Activated CD4-positive, alpha-beta T cell treated with anti-CD3 and anti-CD28 coated beads for 24 hours (primary cell): ENCODE results near the gene EPSTI1.
"Not testable (repeated sequence)": the region's sequence is repeated elsewhere in the genome, so short reads cannot be mapped to it uniquely, and the experiment has no call there.

ENCODE experiments used
- DNase-seq, 2 donors: peaks; one replicate each; pipeline ENCODE4 v3.0.0-alpha.2; 2020; ENCODE audit warnings: low read depth in 2 of 2

The EPSTI1 gene, protein sequence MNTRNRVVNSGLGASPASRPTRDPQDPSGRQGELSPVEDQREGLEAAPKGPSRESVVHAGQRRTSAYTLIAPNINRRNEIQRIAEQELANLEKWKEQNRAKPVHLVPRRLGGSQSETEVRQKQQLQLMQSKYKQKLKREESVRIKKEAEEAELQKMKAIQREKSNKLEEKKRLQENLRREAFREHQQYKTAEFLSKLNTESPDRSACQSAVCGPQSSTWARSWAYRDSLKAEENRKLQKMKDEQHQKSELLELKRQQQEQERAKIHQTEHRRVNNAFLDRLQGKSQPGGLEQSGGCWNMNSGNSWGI

DNA sequence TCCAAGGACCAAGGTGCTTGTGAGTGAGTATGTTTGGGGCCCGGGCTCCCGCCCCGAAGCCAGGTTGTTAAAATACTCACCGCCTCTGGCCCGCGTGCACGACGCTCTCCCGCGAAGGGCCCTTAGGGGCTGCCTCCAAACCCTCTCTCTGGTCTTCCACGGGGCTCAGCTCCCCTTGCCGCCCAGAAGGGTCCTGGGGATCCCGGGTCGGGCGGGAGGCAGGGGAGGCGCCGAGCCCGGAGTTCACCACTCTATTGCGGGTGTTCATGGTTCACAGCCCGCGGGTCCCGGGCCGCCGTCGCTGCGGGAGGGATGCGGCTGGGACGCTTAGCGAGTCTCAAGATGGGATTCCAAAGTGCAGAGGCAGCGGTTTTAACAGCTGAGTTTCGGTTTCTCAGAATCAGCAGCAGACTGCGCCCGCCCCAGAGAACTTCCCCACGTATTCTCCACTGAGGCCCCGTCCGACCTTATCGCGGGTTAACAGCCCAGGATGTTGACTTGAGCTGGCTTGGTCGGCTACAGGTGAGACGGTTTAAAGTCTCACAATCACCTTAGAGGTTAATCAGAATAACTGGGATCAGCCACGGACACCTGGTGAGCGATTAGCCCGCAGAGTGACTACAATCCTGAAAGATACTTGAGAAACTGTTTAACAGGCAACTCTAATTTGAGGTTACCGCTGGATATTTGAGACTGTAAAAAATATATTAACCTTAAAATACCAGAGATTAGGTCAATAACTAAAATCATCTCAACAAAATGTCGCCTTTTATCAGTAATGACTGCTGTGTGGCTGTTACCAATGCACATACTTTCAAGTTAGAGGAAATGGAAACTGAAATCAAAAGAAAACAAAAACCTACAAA, at the start of gene EPSTI1:
EPSTI1 (minus strand) TSS at position 344 of the 866 bp plus-strand sequence; CDS start at position 268, 76 bp downstream.
- DNase-seq = peak; percentile 55 to 61

DNA sequence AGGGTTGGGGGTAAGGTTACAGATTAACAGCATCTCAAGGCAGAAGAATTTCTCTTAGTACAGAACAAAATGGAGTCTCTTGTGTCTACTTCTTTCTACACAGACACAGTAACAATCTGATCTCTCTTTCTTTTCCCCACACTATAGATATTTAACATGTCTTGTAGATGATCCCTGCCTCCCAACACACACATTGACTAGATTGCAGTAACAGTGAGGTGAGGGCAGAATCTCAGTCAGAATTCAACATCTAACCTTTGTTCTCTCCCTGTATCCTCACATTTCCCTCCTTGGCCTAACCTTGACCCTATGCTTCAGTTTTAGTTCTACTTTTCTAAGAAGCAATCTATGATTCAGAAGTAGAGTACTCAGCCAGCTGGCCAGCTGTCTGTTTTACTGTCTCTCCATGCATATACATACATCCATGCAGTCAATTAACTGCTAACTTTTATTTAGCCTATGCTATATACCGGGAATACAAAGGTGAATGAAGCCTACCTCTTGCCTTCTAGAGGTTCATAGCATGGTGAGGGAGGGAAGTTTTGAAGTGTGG, 49.4 kb upstream of the EPSTI1 start:
- DNase-seq = no peak

DNA sequence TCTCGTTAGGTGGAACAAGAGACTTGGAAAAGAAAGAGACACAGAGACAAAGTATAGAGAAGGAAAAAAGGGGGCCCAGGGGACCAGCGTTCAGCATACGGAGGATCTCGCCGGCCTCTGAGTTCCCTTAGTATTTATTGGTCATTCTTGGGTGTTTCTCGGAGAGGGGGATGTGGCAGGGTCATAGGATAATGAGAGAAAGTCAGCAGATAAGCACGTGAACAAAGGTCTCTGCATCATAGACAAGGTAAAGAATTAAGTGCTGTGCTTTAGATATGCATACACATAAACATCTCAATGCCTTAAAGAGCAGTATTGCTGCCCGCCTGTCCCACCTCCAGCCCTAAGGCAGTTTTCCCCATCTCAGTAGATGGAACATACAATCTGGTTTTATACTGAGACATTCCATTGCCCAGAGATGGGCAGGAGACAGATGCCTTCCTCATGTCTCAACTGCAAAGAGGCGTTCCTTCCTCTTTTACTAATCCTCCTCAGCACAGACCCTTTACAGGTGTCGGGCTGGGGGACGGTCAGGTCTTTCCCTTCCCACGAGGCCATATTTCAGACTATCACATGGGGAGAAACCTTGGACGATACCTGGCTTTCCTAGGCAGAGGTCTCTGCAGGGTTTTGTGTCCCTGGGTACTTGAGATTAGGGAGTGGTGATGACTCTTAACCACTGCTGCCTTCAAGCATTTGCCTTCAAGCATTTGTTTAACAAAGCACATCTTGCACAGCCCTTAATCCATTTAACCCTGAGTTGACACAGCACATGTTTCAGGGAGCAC, 48.7 kb upstream of the EPSTI1 start:
- DNase-seq = not testable (repeated sequence)

DNA sequence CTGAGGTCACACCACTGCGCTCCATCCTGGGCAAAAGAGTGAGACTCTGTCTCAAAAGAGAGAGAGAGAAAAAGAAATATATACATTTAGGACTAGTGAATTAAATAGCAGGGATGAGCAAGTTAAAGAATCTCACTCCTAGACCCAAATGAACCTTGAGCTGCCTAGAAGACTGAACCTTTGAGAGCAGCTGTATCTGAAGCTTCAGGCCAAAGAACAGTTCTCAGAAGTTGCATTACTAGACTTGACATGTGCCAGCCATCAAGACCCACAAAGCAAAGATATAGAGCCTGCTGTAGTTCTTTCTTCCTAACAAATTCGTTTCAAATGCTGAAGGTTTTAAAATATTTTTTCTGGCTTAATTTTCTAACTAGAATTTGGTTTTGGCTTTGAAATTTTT, 47.9 kb upstream of the EPSTI1 start:
- no peak for DNase-seq

DNA sequence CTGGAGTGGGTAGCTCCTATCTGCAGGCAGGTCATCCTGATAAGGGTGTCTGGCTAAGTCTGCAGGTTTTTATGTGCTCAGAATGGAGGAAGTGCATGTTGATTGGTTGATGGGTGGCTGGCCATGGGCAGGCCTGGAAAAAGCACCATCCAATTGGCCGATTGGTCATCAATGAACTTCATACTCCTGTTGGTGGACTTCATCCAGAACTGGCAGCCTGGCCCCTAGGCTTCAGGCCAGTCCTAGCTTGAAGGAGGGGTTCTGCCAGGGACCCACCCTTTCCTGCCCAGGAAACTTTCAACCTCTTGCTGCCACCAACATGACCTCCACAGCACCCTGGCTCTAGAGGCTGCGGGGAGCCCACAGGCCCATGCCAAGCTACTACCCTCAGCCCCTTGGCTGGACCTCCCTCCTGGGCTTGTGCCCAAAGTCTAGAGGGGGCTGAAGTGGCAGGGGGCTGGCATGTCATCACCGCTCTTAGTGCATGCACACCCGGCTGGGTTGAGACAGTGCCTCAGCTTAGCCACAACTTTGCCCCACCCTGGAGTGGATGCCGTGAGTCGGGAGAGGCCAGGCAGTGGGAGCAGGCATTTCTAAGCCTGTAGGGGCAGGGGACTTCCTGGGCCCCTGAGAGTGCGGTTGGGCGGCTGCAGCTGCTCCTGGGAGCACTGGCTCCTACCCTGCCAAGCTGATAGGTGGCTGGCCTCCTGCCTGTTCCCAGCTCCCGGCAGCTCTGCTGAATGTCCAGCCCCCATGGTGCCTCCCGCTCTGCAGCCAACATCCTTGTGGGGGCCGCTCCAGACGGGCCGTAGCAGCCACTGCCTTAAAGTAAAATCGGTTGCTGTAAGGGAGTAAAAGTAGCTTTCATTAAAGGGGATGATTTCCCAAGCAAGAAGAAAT, 44.6 kb upstream of the EPSTI1 start:
- DNase-seq = no peak

DNA sequence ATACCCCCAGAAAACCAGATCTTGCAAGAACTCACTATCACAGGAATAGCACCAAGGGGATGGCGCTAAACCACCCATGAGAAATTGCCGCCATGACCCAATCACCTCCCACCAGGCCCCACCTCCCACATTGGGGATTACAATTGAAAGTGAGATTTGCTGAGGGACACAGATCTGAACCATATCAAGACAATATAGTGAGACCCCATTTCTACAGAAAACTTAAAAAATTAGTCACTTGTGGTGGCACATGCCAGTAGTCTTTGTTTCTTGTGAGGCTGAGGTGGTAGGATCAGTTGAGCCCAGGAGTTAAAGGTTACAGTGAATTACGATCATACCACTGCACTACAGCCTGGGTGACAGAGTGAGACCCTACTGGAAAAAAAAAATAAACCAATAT, 41.0 kb upstream of the EPSTI1 start:
- DNase-seq = no peak

DNA sequence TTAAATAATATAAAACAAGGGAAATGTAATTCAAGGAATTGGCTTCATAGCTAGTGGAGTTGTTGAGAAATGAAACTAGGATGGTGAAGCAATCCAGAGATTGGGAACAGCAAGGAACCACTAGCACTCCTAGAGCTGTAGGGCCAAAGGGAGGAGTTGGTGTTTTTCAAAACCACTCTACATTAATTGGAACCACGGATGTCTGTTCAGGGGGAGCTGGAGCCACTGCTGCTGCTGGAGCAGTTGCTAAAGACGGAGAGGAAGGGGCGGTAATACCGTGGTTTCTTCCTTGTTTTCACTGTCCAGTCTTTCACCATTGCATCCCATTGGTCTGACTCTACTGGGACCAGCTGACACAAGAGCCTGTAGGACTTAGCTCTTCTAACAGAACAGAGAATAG, 39.8 kb upstream of the EPSTI1 start:
- no peak for DNase-seq

DNA sequence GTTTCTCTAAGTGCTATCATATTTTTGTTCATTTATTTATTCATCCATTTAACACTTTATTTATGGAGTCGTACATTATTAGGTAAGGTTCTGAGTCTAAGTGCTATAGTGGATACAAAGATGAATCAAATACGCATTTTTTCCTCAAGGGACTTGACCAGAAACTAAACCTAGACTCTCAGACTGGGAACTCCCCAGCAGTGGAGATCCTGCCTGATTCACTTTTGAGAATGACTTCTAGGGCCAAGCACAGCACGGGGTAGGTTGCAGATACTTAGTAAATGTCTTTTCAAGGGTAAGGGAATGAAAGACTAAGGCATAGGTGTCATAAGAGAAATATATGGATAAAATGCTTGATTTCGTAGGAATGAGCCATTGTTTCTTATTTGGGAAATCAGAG, 38.5 kb upstream of the EPSTI1 start:
- DNase-seq = no peak

DNA sequence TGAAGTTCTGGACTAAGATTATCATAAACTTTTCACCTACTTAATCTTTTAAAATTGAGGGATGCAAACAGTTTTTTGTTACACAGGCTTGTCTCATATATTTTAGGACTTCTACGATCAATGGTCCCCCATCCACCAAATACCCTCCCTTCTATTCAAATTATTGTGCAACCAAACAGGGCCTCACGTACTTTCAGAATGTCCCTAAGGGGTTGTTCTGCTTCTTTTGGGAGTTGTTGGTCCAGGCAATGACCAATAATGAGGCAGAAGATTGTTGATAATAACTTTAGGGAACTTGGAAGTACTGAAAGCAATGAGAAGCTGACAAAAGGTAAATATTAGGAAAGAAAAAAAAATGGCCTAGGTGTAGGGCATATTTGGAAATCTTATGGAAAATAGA, 34.2 kb upstream of the EPSTI1 start:
- DNase-seq = no peak

DNA sequence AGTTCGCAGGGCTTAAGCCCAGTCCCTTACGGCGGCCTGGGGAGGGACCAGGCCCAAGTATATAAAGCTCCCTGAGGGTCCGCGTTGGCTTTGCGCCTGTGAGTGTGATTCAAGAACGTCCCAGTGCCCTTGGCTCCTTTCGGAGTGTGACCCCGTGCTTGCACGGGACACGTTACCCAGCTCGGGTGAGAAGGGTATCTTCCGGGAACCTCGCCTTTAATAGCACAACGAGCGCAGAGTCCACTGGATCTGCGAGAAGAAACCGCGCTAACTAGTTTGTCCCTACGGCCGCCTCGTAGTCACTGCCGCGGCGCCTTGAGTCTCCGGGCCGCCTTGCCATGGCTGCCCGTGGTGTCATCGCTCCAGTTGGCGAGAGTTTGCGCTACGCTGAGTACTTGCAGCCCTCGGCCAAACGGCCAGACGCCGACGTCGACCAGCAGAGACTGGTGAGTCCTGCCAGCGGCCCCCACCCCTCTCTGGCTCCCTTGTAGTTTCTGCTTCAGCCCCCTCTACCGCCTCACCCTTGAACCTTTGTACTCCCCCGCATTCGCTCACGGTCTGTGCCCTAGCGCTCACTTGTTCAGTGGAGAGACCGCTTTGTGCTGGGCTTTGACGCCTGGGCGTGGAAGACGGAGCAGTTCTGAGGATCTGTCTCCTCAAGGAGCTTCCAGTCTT, 31.4 kb upstream of the EPSTI1 start, which contains the start of gene DNAJC15:
DNAJC15 (plus strand) TSS at position 298 of the 675 bp plus-strand sequence; CDS start at position 339, 41 bp downstream.
- DNase-seq = peak; percentile 54 to 63

DNA sequence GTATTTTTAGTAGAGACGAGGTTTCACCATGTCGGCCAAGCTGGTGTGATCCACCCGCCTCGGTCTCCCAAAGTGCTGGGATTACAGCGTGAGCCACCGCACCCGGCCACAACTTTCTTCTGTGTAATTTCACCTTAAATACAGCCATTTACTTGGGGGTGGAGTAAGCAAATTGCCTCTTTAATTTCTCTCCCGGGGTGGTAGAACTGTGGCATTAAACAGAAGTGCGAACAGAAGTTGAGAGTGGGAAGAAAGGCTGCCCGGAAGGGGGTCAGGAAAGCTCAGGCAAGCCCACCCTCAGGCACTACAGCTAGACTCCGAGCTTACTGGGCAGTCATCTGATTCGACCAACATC, 30.9 kb upstream of the EPSTI1 start:
- DNase-seq = no peak

DNA sequence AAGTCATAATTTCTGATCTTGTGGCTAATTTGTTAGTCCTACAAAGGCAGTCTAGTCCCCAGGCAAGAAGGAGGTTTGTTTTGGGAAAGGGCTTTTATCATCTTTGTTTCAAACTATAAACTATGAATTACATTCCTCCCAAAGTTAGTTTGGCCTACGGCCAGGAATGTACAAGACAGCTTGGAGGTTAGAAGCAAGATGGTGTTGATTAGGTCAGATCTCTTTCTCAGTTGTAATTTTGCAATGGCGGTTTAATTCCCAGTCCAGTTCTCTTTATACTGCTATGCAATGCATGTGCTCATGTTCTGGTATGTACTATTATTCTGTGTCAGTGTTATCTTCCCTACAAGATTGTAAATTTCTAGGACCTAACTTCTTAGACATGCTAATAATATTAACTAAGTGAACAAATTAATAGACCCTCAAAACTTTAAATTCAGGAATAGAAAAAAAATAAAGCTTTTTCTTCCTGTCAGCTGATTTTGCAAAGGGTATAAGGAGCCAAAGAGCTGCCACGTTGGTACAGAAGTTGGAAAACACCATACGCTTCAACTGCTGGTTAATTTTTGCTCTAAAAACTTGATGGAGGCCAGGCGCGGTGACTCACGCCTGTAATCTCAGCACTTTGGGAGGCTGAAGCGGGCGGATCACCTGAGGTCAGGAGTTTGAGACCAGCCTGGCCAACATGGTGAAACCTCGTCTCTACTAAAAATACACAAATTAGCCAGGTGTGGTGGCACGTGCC, 30.1 kb upstream of the EPSTI1 start:
- no peak for DNase-seq

DNA sequence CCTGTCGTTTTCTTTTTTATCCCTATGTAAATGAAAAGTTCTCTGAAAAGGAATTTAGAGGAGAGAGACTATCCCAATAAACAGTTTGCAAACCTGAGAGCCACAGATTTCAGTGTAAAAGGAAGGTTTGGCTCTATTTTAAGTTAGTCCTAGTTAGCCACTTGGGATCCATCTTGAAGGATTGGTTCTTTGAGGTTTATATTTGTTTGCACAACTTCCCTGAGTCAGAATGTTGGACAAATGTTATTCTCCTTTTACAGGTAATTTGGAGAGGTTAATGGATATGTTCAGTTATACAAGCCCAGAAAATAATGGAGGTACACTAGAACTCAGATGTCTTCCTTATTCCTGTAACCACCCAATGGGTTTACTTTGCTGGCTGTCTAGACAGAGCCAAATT, 28.8 kb upstream of the EPSTI1 start:
- DNase-seq = no peak

DNA sequence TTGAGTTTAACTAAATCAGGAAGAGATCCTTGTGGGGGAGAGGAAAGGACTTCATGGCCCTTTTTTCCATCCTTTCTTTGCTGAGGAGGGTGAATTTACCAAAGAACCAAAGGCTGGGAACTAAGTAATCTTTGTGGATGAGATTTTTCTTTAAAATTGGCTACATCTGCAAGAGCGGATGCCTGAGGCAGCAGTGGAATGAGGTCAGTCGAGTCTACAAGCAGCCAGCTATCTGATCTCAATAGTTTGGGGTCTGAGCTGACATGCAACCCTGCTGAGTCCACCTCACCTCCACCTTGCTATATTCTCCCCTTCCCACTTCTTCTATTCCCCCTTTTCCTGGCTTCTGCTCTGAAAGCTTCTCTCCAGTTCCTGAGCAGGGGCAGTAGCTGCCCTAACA, 27.8 kb upstream of the EPSTI1 start:
- no peak for DNase-seq

DNA sequence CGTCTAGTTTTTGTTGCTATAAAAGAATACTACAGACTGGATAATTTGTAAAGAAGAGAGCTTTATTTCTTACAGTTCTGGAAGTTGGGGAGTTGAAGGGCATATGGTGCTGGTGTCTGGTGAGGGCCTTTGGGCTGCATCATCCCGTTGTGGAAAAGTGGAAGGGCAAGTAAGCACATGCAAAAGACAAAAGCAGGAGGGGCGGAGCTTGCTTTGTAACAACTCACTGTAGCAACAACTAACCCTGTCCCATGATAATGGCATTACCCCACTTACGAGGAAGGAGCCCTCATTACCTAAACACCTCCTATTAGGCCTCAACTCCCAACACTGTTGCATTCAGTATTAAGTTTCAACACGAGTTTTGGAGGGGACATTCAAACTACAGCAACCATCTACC, 24.2 kb upstream of the EPSTI1 start:
- no peak for DNase-seq

DNA sequence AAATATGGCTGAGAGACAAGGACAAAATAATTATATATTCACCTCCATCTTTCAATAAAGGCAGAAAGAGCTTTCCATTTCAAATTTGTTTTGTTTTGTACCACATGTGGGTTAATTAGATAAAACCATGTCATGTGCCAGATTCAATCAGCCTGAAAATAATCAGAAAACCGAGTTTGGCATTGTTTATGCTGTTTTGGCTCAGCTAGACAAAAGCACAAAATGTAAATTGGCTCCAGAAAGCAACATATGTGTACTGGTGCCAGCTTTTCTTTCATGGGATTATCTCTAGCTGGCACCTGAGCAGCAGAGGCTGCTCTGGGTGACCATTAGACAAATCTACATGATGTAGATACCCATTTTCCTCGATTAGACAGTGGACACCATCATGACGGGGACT, 22.1 kb upstream of the EPSTI1 start:
- DNase-seq = no peak

DNA sequence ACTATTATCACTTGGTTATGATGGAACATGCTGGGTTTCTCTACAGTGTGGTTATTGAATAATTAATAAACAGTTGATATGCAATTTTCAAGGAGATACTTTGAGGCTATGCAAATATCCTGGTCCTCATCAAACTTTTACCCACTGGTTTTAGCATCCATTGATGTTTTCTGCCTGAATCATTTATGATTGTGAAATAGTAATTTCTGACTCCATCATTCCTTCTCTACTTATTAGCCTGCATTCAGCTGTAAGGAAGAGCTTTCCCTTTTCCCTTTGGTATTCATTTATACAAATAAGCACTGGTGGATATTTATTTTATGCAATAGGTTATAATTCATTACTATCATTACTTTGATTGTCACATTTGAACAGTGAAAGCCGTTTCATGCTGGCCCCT, 17.5 kb upstream of the EPSTI1 start:
- DNase-seq = no peak

DNA sequence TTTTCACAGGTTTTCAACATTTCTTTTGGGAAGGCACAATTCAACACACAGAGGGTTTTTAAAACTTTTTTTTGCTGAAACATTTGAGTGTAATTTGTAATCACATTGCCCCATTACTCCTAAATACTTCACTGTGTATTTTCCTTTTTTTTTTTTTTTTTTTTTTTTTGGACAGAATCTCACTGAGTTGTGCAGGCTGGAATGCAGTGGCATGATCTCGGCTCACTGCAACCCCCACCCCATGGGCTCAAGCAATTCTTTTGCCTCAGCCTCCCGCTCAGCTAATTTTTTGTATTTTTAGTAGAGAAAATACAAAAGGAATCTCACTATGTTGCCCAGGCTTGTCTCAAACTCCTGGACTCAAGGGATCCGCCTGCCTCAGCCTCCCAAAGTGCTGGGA, 16.6 kb upstream of the EPSTI1 start:
- DNase-seq = no peak

DNA sequence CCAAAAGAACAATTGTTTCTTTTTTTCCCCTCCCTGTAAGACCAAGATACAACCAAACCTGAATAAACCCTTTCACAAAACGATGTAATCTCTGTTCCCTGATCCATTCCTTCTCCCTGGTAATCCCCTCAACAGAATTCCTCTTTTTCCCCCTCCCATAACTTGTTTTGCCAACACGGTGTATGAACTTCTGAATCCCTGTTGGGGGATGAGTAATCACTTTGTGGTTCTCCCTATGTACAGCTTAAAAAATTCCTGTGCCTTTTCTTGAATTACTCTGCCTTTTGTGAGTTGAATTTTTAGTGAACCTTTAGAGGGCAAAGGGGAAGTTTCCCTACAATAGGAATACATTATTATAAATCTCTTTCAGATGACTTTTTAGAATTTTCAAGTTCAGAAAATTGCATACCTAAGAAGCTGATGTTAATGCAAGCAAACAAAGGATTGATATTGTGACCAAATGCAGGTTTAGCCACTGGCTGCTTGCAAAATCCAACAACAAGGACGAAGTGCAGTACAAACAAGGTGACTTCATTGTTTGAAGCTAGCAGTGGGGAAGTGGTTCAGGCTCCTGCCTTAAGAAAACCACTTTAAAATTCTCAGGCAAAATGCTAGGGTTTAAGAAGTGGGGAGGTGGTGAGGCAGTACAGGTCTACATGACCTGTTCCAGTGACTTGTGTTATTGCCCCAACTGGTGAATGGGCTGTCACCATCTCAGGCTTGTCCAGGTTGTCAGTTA, 15.0 kb upstream of the EPSTI1 start:
- no peak for DNase-seq
